ENCODE measurements around the gene ADGRD2.

Gene ADGRD2

DNA sequence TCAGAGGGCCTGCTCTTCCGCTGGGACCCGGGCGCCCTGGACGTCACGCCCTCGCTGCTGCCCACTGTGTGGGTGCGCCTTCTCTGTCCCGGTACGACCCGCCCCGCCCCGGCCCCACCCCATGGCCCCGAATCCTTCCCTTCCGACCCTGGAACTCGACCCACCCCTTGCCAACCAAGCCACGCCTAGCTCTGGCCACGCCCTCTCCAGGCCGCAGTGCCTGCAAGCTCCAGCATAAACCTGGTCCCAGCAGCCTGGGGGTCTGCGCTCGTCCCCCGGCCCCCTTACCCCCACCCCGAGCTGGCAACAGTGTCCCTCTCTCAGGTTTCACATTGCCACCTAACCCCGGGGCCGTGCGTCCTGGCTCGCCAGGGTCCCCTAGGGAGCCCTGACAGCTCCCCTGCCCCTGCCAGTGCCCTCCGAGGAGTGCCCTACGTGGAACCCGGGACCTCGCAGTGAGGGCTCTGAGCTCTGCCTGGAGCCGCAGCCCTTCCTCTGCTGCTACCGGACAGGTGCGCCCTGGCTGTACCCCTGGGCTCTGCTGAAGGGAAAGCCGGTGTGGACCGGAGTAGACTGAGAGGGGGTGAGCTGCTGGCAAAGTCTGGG lies 3.4 kb downstream of the ADGRD2 start:
- TF ChIP-seq, protein P1, sequence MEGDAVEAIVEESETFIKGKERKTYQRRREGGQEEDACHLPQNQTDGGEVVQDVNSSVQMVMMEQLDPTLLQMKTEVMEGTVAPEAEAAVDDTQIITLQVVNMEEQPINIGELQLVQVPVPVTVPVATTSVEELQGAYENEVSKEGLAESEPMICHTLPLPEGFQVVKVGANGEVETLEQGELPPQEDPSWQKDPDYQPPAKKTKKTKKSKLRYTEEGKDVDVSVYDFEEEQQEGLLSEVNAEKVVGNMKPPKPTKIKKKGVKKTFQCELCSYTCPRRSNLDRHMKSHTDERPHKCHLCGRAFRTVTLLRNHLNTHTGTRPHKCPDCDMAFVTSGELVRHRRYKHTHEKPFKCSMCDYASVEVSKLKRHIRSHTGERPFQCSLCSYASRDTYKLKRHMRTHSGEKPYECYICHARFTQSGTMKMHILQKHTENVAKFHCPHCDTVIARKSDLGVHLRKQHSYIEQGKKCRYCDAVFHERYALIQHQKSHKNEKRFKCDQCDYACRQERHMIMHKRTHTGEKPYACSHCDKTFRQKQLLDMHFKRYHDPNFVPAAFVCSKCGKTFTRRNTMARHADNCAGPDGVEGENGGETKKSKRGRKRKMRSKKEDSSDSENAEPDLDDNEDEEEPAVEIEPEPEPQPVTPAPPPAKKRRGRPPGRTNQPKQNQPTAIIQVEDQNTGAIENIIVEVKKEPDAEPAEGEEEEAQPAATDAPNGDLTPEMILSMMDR (IDR thresholded peaks at IDR 0.05; ENCODE audit: low read depth, low read length, poor library complexity, severe bottlenecking) = no peak
- no peak for TF ChIP-seq EZH2phosphoT487 (IDR thresholded peaks at IDR 0.05; ENCODE audit: borderline replicate concordance, low read length)
- H3K9me2 ChIP-seq (replicated peaks; ENCODE audit: control insufficient read depth, low read length) = no peaks in the 10 kb centered on the region
- no peaks in the 10 kb centered on the region for H3K4me1 ChIP-seq (ENCODE audit: control insufficient read depth, low read length)
- H3F3A ChIP-seq (ENCODE audit: control insufficient read depth, insufficient read depth) = no peaks in the 10 kb centered on the region
- no peaks in the 10 kb centered on the region for H3K9me3 ChIP-seq (ENCODE audit: control insufficient read depth, insufficient read depth, low read length)
- H3K27me3 ChIP-seq (ENCODE audit: control insufficient read depth, low read length) = no peaks in the 10 kb centered on the region
- H3K36me3 ChIP-seq (ENCODE audit: control insufficient read depth, low read length) = no peaks in the 10 kb centered on the region
- no peak overlapping the region for H3K4me3 ChIP-seq (ENCODE audit: low read length)
- no peaks in the 10 kb centered on the region for H3K79me2 ChIP-seq (ENCODE audit: control insufficient read depth, low read length)
- H3K4me2 ChIP-seq (ENCODE audit: low read length) = no peak overlapping the region
- no peak overlapping the region for H3K27ac ChIP-seq (ENCODE audit: low read depth, low read length)
- no peaks in the 10 kb centered on the region for H4K20me1 ChIP-seq (ENCODE audit: control insufficient read depth, insufficient read depth, low read depth, low read length)

DNA sequence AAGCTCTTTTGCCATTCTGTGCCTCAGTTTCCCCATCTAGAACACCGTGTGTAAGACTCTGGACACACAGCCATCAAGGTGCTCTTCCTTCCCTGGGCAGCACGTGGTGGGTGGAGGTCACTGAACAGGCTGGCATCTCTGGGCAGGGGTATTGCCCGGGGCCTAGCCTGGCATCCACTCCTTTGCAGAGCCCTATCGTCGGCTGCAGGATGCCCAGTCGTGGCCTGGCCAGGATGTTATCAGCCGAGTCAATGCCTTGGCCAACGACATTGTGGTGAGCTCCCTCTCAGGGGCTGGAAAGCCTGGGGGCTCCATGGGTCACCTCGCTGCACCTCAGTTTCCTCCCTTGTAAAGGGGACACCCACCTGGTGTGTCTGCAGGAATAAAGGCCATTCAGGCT lies 4.0 kb downstream of the ADGRD2 start:
- TF ChIP-seq, protein P1 (IDR thresholded peaks at IDR 0.05; ENCODE audit: low read depth, low read length, poor library complexity, severe bottlenecking) = no peak
- TF ChIP-seq EZH2phosphoT487 (IDR thresholded peaks at IDR 0.05; ENCODE audit: borderline replicate concordance, low read length) = no peak
- Histone ChIP-seq H3F3A (ENCODE audit: control insufficient read depth, insufficient read depth) (no peaks in the 10 kb centered on the region), H3K4me1 (ENCODE audit: control insufficient read depth, low read length) (no peaks in the 10 kb centered on the region), H4K20me1 (ENCODE audit: control insufficient read depth, insufficient read depth, low read depth, low read length) (no peaks in the 10 kb centered on the region), H3K27me3 (ENCODE audit: control insufficient read depth, low read length) (no peaks in the 10 kb centered on the region), H3K9me3 (ENCODE audit: control insufficient read depth, insufficient read depth, low read length) (no peaks in the 10 kb centered on the region), H3K27ac (ENCODE audit: low read depth, low read length) (no peak overlapping the region), H3K4me2 (ENCODE audit: low read length) (no peak overlapping the region), H3K9me2 (replicated peaks; ENCODE audit: control insufficient read depth, low read length) (no peaks in the 10 kb centered on the region), H3K36me3 (ENCODE audit: control insufficient read depth, low read length) (no peaks in the 10 kb centered on the region), H3K79me2 (ENCODE audit: control insufficient read depth, low read length) (no peaks in the 10 kb centered on the region), H3K4me3 (ENCODE audit: low read length) (no peak overlapping the region)

DNA sequence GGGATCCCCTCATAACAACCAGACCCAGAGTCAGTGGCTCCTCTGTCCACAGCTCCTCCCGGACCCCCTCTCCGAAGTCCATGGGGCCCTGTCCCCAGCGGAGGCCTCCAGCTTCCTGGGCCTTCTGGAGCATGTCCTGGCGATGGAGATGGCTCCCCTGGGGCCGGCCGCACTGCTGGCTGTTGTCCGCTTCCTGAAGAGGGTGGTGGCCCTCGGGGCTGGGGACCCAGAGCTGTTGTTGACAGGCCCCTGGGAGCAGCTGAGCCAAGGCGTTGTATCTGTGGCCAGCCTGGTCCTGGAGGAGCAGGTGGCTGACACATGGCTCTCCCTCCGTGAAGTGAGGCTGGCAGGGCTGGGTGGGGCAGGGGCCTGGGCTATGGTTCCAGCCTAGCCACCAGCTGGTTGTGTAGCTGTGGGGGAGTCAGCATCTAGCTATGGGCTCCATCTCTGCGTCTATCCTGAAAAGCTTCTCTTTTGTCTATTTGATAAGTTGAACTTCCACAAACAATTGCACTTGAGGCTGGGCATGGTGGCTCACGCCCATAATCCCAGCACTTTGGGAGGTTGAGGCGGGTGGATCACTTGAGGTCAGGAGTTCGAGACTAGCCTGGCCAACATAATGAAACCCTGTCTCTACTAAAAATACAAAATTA lies 4.7 kb downstream of the ADGRD2 start:
- Histone ChIP-seq H3K4me3 (ENCODE audit: low read length) (no peak overlapping the region), H3K79me2 (ENCODE audit: control insufficient read depth, low read length) (no peaks in the 10 kb centered on the region), H4K20me1 (ENCODE audit: control insufficient read depth, insufficient read depth, low read depth, low read length) (no peaks in the 10 kb centered on the region), H3K9me3 (ENCODE audit: control insufficient read depth, insufficient read depth, low read length) (no peaks in the 10 kb centered on the region), H3K27ac (ENCODE audit: low read depth, low read length) (no peak overlapping the region), H3K4me1 (ENCODE audit: control insufficient read depth, low read length) (no peaks in the 10 kb centered on the region), H3K4me2 (ENCODE audit: low read length) (no peak overlapping the region), H3F3A (ENCODE audit: control insufficient read depth, insufficient read depth) (no peaks in the 10 kb centered on the region), H3K9me2 (replicated peaks; ENCODE audit: control insufficient read depth, low read length) (no peaks in the 10 kb centered on the region), H3K27me3 (ENCODE audit: control insufficient read depth, low read length) (no peaks in the 10 kb centered on the region), H3K36me3 (ENCODE audit: control insufficient read depth, low read length) (no peaks in the 10 kb centered on the region)
- TF ChIP-seq EZH2phosphoT487 (IDR thresholded peaks at IDR 0.05; ENCODE audit: borderline replicate concordance, low read length) = no peak
- TF ChIP-seq, protein P1 (IDR thresholded peaks at IDR 0.05; ENCODE audit: low read depth, low read length, poor library complexity, severe bottlenecking) = no peak

Measured in DOHH2 (cell line).